ENCODE results near the gene ABCC10.
"Not testable (repeated sequence)": the region's sequence is repeated elsewhere in the genome, so short reads cannot be mapped to it uniquely, and the experiment has no call there.

ABCC10 gene, protein sequence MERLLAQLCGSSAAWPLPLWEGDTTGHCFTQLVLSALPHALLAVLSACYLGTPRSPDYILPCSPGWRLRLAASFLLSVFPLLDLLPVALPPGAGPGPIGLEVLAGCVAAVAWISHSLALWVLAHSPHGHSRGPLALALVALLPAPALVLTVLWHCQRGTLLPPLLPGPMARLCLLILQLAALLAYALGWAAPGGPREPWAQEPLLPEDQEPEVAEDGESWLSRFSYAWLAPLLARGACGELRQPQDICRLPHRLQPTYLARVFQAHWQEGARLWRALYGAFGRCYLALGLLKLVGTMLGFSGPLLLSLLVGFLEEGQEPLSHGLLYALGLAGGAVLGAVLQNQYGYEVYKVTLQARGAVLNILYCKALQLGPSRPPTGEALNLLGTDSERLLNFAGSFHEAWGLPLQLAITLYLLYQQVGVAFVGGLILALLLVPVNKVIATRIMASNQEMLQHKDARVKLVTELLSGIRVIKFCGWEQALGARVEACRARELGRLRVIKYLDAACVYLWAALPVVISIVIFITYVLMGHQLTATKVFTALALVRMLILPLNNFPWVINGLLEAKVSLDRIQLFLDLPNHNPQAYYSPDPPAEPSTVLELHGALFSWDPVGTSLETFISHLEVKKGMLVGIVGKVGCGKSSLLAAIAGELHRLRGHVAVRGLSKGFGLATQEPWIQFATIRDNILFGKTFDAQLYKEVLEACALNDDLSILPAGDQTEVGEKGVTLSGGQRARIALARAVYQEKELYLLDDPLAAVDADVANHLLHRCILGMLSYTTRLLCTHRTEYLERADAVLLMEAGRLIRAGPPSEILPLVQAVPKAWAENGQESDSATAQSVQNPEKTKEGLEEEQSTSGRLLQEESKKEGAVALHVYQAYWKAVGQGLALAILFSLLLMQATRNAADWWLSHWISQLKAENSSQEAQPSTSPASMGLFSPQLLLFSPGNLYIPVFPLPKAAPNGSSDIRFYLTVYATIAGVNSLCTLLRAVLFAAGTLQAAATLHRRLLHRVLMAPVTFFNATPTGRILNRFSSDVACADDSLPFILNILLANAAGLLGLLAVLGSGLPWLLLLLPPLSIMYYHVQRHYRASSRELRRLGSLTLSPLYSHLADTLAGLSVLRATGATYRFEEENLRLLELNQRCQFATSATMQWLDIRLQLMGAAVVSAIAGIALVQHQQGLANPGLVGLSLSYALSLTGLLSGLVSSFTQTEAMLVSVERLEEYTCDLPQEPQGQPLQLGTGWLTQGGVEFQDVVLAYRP (N-terminal part only)

GRCh38 chr6:43427406-43428111 is at the start of gene ABCC10:
TSS of gene ABCC10 (plus strand) at chr6:43427541. CDS start at chr6:43427979, 438 bp downstream.
- peak; percentile 96 for DNase-seq (ENCODE audit: low spot score)

- DNase-seq (ENCODE audit: low spot score): no peak
Observed at GRCh38 chr6:43377710-43378229, 49.6 kb upstream of the ABCC10 start.

GRCh38 chr6:43378631-43379030 is 48.7 kb upstream of the ABCC10 start:
- no peak for DNase-seq (ENCODE audit: low spot score)

GRCh38 chr6:43380858-43381257 is 46.5 kb upstream of the ABCC10 start:
- DNase-seq (ENCODE audit: low spot score): not testable (repeated sequence)

DNA sequence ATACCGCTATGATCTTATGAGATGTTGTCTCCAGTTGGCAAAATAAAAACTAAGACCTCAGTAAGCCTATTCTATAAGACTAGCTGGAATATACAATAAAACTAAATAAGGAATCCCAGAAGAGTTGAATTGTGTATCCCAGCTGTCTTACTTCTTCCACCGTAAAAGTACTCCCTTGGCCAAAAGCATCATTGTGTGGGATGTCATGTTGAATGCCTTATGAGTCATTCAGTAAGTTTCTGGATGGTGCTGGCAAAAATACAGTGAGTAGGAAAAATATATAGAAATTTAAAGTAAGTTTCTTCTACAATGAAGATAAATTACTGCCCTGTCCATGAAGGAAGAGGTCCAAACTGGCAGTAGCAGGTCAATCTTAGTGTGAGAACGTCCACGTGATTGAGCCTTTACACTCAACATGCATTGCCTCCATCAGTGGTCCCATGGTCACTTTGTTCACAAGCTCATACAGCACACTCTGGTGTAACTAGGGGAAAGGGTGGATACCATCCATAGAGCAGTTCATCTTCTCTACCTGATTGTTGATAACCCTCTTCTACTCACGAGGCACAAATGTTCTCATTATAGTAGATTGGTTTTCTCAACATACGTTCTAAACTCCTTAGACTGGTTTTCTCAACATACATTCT is 44.2 kb upstream of the ABCC10 start:
- peak; percentile 25 for DNase-seq (ENCODE audit: low spot score)

- peak; percentile 66 for DNase-seq (ENCODE audit: low spot score)
Observed at GRCh38 chr6:43386492-43386891, 40.8 kb upstream of the ABCC10 start.

GRCh38 chr6:43389730-43390295 is 37.5 kb upstream of the ABCC10 start:
- DNase-seq (ENCODE audit: low spot score): no peak

DNA sequence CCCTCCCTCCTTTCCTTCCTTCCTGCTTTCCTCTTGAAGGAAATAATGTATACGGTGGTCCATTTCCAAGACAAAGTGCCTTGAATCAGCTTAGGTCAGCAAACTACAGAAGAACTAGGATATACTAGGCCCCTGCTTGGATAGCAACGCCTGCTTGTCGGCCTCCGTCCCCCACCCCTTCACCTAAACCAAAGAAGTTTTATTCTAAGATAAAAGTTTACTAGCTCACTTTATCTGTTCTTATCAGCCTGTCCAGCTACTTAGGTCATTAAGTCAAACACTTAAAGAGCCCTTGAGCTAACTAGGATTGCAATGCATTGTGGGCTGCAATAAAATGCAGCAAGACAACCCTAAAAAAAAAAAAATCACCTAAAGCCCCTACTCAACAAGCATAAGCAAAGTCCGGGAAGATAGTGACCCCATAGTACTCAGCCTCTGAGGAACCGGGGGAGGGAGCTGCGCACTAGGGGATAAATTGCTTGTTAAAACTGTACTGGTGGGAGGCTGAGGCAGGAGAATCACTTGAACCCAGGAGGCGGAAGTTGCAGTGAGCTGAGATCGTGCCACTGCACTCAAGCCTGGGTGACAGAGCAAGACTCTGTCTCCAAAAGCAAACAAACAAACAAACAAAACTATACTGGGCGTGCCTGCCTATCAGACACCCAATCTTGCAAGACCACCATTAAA is 36.4 kb upstream of the ABCC10 start:
- not testable (repeated sequence) for DNase-seq (ENCODE audit: low spot score)

- DNase-seq (ENCODE audit: low spot score): no peak
Observed at GRCh38 chr6:43391440-43392031, 35.8 kb upstream of the ABCC10 start.

DNA sequence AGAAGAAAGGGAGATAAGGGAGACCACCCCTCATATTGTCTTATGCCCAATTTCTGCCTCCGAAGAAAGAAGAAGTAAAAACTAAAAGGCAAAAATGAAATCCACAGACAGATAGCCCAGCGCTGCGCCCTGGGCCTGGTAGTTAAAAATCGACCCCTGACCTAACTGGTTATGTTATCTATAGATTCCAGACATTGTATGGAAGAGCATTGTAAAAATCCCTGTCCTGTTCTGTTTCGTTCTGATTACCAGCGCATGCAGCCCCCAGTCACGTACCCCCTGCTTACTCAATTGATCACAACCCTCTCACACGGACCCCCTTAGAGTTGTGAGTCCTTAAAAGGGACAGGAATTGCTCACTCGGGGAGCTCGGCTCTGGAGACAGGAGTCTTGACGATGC is 34.2 kb upstream of the ABCC10 start:
- not testable (repeated sequence) for DNase-seq (ENCODE audit: low spot score)

DNA sequence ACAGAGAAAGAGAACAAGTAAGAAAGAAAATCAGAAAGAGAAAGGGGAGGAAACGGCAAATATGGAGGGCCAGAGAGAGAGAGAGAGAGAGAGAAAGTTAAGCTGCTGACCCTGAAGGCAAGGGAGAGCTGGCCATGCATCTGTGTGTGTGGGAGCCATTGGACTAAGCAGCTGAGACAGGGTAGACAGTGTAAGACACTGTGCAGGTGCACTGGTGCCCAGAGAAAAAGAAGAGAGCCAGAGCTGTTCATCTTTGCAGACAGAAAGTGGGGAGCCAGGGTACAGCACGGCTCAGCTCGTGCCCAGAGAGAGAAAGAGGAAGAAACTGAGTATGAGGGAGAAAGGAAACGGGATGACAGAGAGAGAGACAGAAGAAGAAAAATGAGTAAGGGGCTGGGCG is 33.7 kb upstream of the ABCC10 start:
- no peak for DNase-seq (ENCODE audit: low spot score)

DNA sequence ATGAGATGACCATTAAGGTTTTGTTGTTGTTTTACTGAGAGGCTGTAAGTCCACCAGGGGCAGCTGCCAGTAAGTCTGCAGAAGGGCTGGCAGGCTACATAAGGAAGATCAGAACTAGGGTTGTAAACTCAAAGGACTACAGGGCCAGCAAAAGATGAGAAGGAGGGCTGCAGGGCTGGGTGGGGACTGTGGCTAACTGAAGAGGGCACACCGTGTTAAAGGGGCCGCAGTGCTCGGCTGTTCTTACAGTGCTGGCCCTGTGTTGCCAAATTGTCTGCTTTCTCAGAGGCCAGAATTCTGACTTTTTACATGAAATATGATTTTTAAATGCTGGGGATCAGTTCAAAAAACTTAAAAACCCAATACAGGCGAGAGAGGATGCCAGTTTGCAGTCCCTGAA is 32.4 kb upstream of the ABCC10 start:
- DNase-seq (ENCODE audit: low spot score): no peak

DNA sequence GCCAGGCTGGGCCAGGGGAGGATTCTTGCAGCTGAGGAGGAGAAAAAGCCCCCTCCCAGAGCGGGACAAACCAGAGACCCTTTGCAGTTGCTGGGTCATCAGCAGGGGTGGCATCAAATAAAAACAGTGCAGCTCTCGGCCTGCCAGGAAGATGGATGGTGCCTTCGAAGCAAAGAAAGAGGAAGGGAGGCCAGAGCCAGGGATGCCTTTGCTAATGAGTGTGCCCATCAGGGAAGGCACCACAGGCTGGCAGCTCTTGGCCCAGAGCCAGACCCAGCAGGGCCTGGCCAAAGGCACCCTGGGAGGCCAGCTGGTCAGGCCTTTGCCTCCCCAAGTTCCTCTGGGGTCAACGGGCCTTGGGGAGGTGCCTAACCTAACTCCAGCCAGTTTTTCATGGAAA is 31.6 kb upstream of the ABCC10 start:
- DNase-seq (ENCODE audit: low spot score): no peak

DNA sequence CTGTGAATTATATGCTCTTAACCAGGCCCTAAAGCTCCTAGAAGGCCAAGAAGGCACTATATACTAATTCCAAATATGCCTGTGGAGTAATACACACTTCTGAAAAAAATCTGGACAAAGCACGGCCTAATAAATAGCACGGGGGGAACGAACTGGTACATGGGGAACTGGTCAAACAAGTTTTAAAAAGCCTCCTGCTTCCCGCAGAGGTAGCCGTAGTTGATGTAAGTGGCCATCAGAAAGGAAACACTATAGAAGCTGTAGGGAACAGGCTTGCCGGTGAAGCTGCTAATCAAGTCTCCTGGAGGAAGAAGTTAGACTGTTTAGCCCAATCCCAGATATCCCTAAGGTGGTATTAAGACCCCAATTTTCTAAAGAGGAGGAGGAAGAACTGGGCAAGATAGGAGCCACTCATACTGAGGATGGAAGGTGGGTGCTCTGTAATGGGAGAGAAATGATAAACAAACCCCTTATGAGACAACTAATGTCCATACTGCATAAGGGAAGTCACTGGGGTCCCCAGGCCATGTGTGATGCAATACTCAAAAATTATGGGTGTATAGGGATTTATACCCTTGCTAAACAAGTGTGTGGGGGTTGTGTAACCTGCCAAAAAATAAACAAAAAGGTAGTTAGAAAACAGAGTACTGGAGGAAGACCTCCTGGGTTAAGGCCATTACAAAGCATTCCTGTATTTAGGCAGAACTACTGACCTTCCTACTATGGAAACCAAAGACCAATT is 30.8 kb upstream of the ABCC10 start:
- DNase-seq (ENCODE audit: low spot score): no peak

DNA sequence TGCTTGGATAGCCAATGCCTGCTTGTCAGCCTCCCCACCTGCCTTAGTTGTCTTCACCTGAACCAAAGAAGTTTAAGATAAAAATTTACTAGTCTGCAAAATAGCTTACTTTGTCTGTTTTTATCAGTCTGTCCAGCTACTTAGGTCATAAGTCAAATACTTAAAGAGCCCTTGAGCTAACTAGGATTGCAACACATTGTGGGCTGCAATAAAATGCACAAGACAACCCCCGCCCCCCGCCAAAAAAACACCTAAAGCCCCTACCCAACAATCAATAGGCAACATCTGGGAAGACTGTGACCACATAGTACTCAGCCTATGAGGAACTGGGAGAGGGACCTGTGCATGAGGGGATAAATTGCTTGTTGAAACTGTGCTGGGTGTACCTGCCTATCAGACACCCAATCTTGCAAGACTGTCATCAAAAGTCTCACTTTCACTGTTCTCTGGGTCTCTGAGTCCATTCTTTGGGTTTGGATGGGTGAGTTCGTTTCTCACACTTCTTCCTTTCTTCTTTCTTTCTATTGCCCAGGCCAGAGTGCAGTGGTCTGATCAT is 27.3 kb upstream of the ABCC10 start:
- no peak for DNase-seq (ENCODE audit: low spot score)

DNA sequence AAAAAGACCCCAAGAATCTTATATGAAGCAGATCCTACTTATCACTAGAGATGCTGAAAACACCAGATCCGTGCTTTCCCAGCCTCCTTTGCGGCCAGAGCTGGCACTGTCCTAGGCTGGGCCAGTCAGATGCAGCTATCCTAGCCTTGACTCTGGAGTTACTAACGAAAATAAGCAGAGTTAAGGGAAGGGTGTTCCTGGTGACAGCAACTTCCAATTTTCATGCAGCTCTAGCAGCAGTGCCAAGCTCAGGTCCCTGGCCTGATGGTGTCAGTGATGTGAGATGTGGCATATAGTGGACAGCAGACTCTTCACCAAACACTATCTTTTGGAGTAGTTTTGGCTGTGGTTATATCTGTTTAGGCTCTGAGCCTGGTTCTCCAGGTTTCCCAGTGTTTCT is 25.6 kb upstream of the ABCC10 start:
- DNase-seq (ENCODE audit: low spot score): no peak

GRCh38 chr6:43402820-43403219 is 24.5 kb upstream of the ABCC10 start:
- peak; percentile 20 for DNase-seq (ENCODE audit: low spot score)

- peak; percentile 45 for DNase-seq (ENCODE audit: low spot score)
Observed at GRCh38 chr6:43405354-43405753, 22.0 kb upstream of the ABCC10 start.

Measured in RKO (cell line).